Measurements from ENCODE around the gene MCCD1.
A peak's percentile ranks its signal among the peaks of the same experiment; 100 is the strongest.

MCCD1 gene

GRCh38 chr6:31544676-31545075 is 15.9 kb downstream of the MCCD1 start:
- DNase-seq, result no peak

DNA sequence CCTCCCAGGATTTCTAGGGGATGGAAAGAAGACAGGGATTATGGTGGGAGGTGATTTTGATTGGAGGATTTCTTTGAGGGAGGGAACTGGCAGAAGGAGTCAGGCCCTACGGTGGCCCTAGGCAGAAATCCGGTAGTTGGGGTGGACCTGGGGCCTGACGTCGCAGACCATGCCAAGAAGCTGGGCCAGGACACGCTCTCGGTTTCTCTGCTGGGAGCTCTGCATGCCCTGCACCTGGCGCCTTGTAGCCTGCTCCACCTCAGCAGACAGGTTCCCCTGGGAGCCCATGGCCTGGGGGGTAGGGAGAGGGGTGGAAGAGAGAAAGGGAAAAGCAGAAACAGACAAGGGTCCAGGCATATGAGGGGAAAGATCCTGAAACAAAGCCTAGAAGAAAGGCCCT is 16.5 kb downstream of the MCCD1 start:
- no peak for DNase-seq

DNA sequence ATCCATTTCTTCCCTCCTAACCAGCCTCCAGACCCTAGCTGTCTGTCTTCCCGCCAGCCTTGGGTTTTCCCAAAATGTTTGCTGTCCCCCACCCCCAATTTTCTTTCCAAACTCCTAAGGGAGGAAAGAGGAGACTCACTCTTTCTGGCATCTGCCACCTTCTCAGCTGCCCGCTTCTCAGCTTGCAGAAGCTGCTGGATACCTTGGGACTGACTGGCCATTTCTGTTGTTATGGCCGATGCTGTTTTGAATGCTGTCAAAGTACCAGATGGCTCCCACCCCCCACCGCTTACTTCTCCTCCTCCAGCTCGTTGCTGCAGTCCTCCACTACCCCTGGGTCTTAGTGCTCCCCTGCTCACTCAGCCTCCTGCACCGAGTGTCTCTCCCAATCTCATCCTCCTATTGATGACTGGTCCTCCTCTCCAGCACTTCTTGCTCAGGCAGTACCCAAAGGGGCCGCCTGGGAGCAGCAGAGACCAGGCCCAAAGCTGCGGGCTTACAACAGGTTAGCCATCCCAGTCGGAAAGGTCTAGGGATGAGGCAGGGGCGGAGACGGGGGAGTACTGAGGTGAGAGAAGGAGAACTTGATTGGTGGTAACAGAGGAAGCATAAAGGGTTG is 17.7 kb downstream of the MCCD1 start, which contains the start of gene ATP6V1G2:
Gene ATP6V1G2 (minus strand): TSS at position 270 of the 619 bp plus-strand sequence. CDS start 49 bp downstream, at position 221.
- DNase-seq, result peak; percentile 85

DNA sequence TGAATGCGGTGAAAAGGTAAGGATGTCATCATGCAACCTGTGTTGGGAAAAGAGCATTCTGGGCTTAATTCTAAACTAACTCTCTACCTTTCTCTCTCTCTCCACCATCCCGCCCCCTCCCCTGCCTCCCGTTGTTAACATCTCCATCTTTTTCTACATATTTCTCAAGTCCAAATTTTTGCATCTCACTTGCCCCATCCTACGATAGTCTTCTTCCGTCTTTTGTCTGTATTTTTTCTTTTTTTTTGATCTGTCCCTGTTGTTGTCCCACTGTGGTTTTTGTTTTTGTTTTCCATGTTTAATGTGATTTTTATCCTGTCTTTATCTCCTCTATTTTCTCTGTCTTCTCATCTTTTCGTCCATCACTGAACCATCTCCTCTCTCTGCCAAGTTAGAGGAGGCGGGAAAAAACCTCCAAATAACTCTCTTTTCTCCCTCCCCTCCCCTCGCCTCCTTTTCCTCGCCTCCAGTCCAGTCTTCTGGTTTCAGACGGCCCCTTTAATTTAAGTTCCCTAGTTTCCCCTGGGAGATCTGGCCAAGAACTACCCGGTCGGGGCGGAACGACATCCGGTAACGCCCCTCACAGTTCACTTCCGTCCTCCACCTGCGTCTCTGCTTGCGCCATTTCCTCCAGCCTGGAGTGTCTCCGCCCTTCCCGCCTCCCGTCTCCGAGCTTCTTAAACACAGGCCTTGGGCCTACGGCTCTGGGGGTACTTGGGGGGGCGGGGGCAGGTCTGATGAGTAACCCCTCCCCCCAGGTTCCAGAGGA is 18.4 kb downstream of the MCCD1 start, which contains the start of gene NFKBIL1:
Gene NFKBIL1 (plus strand): TSS at position 651 of the 769 bp plus-strand sequence. CDS start 87 bp downstream, at position 738.
- peak; percentile 97 for DNase-seq

- DNase-seq, result peak; percentile 55
Measured at GRCh38 chr6:31547727-31548543, 19.2 kb downstream of the MCCD1 start.

GRCh38 chr6:31548544-31548873 is 19.7 kb downstream of the MCCD1 start:
- no peak for DNase-seq

DNA sequence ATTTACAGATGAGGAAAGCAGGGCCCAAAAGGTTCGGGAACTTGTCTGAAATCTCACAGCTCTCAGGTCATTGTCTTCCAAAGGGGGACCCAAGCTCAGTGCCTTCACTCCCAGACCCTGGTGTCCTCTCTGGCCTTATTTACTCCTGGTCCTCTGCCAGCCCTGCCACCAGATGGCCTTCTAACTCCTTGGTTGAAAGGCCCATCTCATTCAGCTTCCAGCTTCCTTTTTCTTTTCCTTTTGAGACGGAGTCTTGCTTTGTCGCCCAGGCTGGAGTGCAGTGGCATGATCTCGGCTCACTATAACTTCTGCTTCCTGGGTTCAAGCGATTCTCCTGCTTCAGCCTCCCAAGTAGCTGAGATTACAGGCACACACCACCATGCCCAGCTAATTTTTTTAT is 22.6 kb downstream of the MCCD1 start:
- peak; percentile 90 for DNase-seq

DNA sequence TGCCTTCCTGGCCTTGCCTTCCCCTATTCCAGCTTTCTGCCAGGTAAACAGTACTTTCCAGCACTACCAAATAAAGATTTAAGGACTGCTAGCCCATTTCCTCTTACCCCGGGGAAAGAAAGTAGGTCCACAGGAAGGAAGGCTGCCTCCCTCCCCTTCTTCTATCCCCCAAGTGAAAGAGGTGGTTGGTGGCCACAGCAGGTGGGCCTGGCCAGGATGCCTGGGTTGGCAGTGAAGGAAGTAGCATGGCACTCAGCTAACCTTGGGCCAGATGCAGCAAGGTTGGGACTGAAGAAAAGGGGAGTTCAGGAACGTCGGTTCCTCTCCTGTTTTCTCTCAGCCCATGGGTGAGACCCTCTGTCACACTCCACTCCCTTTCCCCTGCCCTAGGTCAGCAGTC is 27.5 kb downstream of the MCCD1 start:
- no peak for DNase-seq

- no peak for DNase-seq
Measured at GRCh38 chr6:31557443-31558317, 28.9 kb downstream of the MCCD1 start.

DNA sequence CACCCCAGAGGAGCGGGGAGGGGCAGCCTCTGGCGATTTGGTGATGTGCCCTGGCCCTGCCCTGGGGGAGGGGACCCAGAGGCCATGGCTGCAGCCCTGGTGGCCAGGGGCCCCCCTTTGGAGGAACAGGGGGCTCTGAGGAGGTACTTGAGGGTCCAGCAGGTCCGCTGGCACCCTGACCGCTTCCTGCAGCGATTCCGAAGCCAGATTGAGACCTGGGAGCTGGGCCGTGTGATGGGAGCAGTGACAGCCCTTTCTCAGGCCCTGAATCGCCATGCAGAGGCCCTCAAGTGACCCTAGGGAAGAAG is 29.5 kb downstream of the MCCD1 start:
- DNase-seq, result no peak

DNA sequence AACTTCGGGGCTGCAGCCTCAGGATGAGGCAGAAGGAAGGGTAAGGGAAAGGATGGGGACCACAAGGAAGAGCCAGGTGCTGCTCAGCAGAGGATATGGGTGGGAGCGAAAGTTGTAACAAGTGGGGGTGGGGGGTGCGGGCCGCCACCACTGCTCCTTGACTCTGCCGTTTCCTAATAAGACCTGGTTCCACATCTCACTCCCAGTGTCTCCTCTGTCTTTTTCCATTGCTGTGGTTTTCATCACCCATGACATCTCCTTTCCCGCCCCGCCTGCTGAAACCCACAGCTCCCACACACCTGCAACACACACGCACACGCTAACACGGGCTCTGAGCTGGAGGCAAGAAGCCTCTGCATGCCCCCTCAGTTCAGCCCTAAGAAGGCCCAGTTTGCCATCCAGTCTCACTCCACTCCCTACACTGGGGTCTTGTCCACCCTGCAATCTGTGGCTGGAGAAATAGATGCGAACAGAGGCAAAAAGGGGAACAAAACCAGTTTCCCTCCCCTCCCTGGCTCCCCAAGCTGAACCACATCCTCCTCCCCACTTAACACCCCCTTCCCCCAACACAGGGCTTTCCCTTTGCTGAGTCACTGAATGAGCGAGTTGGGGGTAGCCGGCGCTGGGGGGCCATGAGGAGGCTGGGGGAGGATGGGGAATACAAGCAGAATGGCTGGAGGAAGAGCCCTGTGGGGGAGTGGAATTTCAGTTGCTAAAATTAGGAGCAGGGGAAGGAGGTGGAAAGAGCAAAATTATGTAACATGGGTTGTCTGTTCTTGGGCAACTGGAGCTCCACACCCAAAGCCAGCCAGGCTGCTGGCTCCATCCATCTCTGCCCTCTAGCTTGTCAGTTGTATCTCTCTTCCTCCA is 30.1 kb downstream of the MCCD1 start:
- peak; percentile 95 for DNase-seq

GRCh38 chr6:31559606-31559957 is 30.8 kb downstream of the MCCD1 start:
- DNase-seq, result no peak

GRCh38 chr6:31559958-31560696 is 31.4 kb downstream of the MCCD1 start:
- DNase-seq, result peak; percentile 67

GRCh38 chr6:31560697-31561058 is 31.9 kb downstream of the MCCD1 start:
- no peak for DNase-seq

DNA sequence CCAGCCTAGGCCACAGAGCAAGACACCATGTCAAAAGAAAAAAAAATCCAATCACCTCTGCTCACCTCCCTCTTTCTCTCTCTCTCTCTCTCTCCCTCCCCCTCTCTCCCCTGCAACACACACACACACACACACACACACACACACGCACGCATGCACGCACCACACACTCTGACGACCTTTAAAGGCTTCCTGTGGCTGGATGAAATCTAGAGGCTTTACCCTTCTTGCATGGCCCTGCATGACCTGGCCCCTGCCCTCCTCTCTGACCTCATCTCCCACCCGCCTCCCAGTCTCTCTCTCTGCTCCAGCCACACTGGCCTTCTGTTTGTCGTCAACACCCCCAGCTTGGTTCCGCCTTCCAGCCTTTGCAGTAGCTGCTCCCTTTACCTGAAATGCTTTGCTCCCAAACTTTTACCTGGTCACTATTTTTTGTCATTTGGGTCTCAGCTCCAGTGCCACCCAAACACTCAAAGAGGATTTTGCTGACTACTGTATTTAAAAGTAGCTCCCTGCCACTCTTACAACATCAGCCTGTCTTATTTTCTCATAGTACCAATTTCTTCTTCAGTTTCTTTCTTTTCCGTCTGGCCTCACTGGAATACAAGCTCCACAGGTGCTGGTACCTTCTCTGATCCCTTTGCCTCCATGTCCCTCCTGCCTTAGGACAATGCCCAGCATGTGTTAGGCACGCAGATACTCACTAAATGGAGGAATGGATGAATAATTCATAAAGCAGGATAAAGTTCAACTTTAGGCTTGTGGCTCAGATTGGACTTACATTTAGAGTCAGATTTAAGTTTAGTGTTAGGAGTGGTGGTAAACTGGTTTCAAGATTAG is 39.0 kb downstream of the MCCD1 start:
- DNase-seq, result peak; percentile 77

GRCh38 chr6:31568537-31568961 is 39.8 kb downstream of the MCCD1 start:
- DNase-seq, result peak; percentile 96

DNA sequence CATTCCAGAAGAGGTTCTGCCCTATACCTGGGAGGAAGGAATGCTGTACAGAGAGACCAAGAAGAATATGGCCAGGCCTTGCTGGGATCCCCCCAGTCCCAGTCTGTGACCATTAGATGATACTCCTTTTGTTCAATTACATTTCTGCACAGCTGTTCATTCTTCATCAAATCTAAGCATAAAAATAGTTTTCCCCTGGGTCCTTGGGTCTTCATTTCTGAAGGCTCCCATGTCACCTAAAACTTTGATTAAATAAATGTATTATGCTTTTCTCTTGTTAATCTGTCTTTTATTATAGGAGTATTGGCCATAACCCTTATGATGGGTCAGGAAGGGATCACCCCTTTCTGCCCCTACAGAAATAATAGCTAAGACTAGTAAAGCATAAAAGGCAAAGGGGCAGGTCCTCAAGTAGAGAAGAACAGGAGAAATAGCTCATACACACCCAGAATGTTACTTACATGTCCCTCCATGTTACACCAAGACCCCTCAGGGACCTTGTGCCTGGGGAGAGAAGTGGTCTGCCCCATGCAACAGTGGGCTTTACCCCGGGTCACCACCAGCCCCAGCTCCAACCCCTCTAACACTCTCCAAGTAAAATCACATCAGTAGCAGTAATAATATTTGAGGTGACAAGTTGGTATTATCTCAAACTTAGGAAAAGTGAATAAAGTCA is 41.2 kb downstream of the MCCD1 start:
- DNase-seq, result no peak

DNA sequence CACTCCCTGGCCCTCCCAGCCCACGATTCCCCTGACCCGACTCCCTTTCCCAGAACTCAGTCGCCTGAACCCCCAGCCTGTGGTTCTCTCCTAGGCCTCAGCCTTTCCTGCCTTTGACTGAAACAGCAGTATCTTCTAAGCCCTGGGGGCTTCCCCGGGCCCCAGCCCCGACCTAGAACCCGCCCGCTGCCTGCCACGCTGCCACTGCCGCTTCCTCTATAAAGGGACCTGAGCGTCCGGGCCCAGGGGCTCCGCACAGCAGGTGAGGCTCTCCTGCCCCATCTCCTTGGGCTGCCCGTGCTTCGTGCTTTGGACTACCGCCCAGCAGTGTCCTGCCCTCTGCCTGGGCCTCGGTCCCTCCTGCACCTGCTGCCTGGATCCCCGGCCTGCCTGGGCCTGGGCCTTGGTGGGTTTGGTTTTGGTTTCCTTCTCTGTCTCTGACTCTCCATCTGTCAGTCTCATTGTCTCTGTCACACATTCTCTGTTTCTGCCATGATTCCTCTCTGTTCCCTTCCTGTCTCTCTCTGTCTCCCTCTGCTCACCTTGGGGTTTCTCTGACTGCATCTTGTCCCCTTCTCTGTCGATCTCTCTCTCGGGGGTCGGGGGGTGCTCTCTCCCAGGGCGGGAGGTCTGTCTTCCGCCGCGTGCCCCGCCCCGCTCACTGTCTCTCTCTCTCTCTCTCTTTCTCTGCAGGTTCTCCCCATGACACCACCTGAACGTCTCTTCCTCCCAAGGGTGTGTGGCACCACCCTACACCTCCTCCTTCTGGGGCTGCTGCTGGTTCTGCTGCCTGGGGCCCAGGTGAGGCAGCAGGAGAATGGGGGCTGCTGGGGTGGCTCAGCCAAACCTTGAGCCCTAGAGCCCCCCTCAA is 43.5 kb downstream of the MCCD1 start, which contains the start of gene LTA:
Gene LTA (plus strand): TSS at position 249 of the 871 bp plus-strand sequence. CDS start 454 bp downstream, at position 703.
- no peak for DNase-seq
